ENCODE data around the gene MACF1.

The MACF1 gene

GRCh38 chr1:39214998-39215873 lies 10.7 kb downstream of the MACF1 start:
- DNase-seq, result peak; percentile 33

- DNase-seq, result no peak
These were observed 12.3 kb downstream of the MACF1 start for GRCh38 chr1:39216771-39217170.

- DNase-seq, result no peak
These were observed 16.7 kb downstream of the MACF1 start for GRCh38 chr1:39220891-39221870.

- no peak for DNase-seq
These were observed 19.9 kb downstream of the MACF1 start for GRCh38 chr1:39224295-39224829.

- DNase-seq, result no peak
These were observed 22.3 kb downstream of the MACF1 start for GRCh38 chr1:39226836-39227235.

- DNase-seq, result no peak
These were observed 23.8 kb downstream of the MACF1 start for GRCh38 chr1:39228252-39228651.

GRCh38 chr1:39229504-39229903 lies 25.0 kb downstream of the MACF1 start:
- no peak for DNase-seq

- DNase-seq, result no peak
These were observed 26.0 kb downstream of the MACF1 start for GRCh38 chr1:39230261-39231190.

GRCh38 chr1:39236971-39237370 lies 32.5 kb downstream of the MACF1 start:
- DNase-seq, result no peak

- no peak for DNase-seq
These were observed 34.0 kb downstream of the MACF1 start for GRCh38 chr1:39238476-39238875.

GRCh38 chr1:39239968-39240367 lies 35.5 kb downstream of the MACF1 start:
- DNase-seq, result no peak

- DNase-seq, result no peak
These were observed 38.8 kb downstream of the MACF1 start for GRCh38 chr1:39243302-39243701.

- no peak for DNase-seq
These were observed 46.2 kb downstream of the MACF1 start for GRCh38 chr1:39250460-39251240.

- no peak for DNase-seq
These were observed 50.7 kb downstream of the MACF1 start for GRCh38 chr1:39255222-39255621.

- peak; percentile 55 for DNase-seq
These were observed 53.8 kb downstream of the MACF1 start for GRCh38 chr1:39258146-39258924.

- DNase-seq, result no peak
These were observed 54.4 kb downstream of the MACF1 start for GRCh38 chr1:39258925-39259244.

- no peak for DNase-seq
These were observed 57.3 kb downstream of the MACF1 start for GRCh38 chr1:39261712-39262221.

GRCh38 chr1:39262802-39263201 lies 58.3 kb downstream of the MACF1 start:
- DNase-seq, result no peak

- no peak for DNase-seq
These were observed 61.8 kb downstream of the MACF1 start for GRCh38 chr1:39266269-39266668.

- no peak for DNase-seq
These were observed 62.3 kb downstream of the MACF1 start for GRCh38 chr1:39266792-39267191.

Measured in stimulated activated CD4-positive, alpha-beta T cell treated with anti-CD3 and anti-CD28 coated beads, Interleukin-1b, Interleukin-23, amount 100 ng/mL, for 48 hours (primary cell).